RPMI8226 (cell line): ENCODE measurements around the gene GORASP2.
A peak's percentile ranks its signal among the peaks of the same experiment; 100 is the strongest.
"Not testable (repeated sequence)": the region's sequence is repeated elsewhere in the genome, so short reads cannot be mapped to it uniquely, and the experiment has no call there.

Experiments
- DNase-seq: peaks from one replicate; pipeline ENCODE4 v3.0.0-alpha.2; 2015

GORASP2 gene

GRCh38 chr2:170928824-170929685, at the start of gene GORASP2:
Gene GORASP2, plus strand, starts transcription at chr2:170929253. Its CDS starts 88 bp downstream, at chr2:170929341.
- peak; percentile 99 for DNase-seq

GRCh38 chr2:170881840-170882239, 47.2 kb upstream of the GORASP2 start:
- DNase-seq, result no peak

GRCh38 chr2:170882758-170883157, 46.3 kb upstream of the GORASP2 start:
- no peak for DNase-seq

GRCh38 chr2:170883683-170884082, 45.4 kb upstream of the GORASP2 start:
- DNase-seq, result no peak

- no peak for DNase-seq
Measured at GRCh38 chr2:170885130-170885791, 43.8 kb upstream of the GORASP2 start.

- no peak for DNase-seq
Measured at GRCh38 chr2:170886386-170886785, 42.7 kb upstream of the GORASP2 start.

- DNase-seq, result no peak
Measured at GRCh38 chr2:170887496-170887895, 41.6 kb upstream of the GORASP2 start.

GRCh38 chr2:170887896-170888295, 41.2 kb upstream of the GORASP2 start:
- DNase-seq, result no peak

- no peak for DNase-seq
Measured at GRCh38 chr2:170891893-170892292, 37.2 kb upstream of the GORASP2 start.

- DNase-seq, result no peak
Measured at GRCh38 chr2:170892391-170892951, 36.6 kb upstream of the GORASP2 start.

- no peak for DNase-seq
Measured at GRCh38 chr2:170895023-170895757, 33.9 kb upstream of the GORASP2 start.

GRCh38 chr2:170896622-170897021, 32.4 kb upstream of the GORASP2 start:
- DNase-seq, result no peak

- DNase-seq, result no peak
Measured at GRCh38 chr2:170897108-170897507, 31.9 kb upstream of the GORASP2 start.

- DNase-seq, result no peak
Measured at GRCh38 chr2:170905864-170906263, 23.2 kb upstream of the GORASP2 start.

GRCh38 chr2:170911314-170911889, 17.7 kb upstream of the GORASP2 start:
- DNase-seq, result no peak

- DNase-seq, result not testable (repeated sequence)
Measured at GRCh38 chr2:170914994-170915666, 13.9 kb upstream of the GORASP2 start.

GRCh38 chr2:170917219-170917913, 11.7 kb upstream of the GORASP2 start:
- DNase-seq, result no peak

GRCh38 chr2:170917957-170918356, 11.1 kb upstream of the GORASP2 start:
- no peak for DNase-seq

- DNase-seq, result not testable (repeated sequence)
Measured at GRCh38 chr2:170921873-170922272, 7.2 kb upstream of the GORASP2 start.

GRCh38 chr2:170922634-170923494, 6.2 kb upstream of the GORASP2 start:
- DNase-seq, result no peak

- DNase-seq, result no peak
Measured at GRCh38 chr2:170923799-170924198, 5.3 kb upstream of the GORASP2 start.
